Cardiac muscle cell (in vitro differentiated cells and primary cell): ENCODE measurements around the gene PLB1. TPM values are rescaled to one million over a fixed set of nuclear protein-coding genes. Genes with fewer than 3 reads are reported as not detected.
"Not testable (repeated sequence)": the region's sequence is repeated elsewhere in the genome, so short reads cannot be mapped to it uniquely, and the experiment has no call there.

Source experiments
- DNase-seq, 2 donors: peaks; one replicate each; pipeline versions ENCODE4 v3.0.0 to v3.0.0-alpha.2; 2010 to 2017; ENCODE audit warnings: low read depth in 1 of 2, low spot score in 1 of 2
- H3K27ac ChIP-seq: fragments of 200-600 bp; sonication (generic); 2 replicates; pipeline ENCODE4 v1.5.1; 2016
- H3K27me3 ChIP-seq: fragments of 200-600 bp; sonication (generic); 2 replicates; pipeline ENCODE4 v1.6.0; 2016; ENCODE audit warnings: control low read depth
- H3K36me3 ChIP-seq: fragments of 200-600 bp; sonication (generic); 2 replicates; pipeline ENCODE4 v1.5.1; 2016; ENCODE audit warnings: control low read depth
- H3K4me1 ChIP-seq: fragments of 200-600 bp; sonication (generic); 2 replicates; pipeline ENCODE4 v1.8.1; 2017; ENCODE audit warnings: low read depth, mild to moderate bottlenecking, mixed run types
- H3K4me3 ChIP-seq: fragments of 200-600 bp; sonication (generic); 2 replicates; pipeline ENCODE4 v1.5.1; 2016; ENCODE audit warnings: mild to moderate bottlenecking
- H3K9me3 ChIP-seq: fragments of 200-600 bp; sonication (generic); 2 replicates; pipeline ENCODE4 v1.5.1; 2017; ENCODE audit warnings: low read depth, mild to moderate bottlenecking, control low read depth
- CTCF ChIP-seq: IDR thresholded peaks from 2 replicates; pipeline ENCODE4 v1.5.1; 2012; ENCODE audit warnings: low read depth, mild to moderate bottlenecking, low read length
- polyA plus RNA-seq: library from polyadenylated mRNA; unstranded; fragments of >200 nt; fragmentation: Nextera tagmentation; extraction: Ambion mirVana; gene quantifications from 2 replicates; pipeline ENCODE4 v1.2.1, GENCODE V29; 2016
- total RNA-seq: library from RNA; depleted of rRNA; stranded (reverse); fragments of >200 nt; gene quantifications from 2 replicates; pipeline ENCODE4 v1.2.3, GENCODE V29; 2016

PLB1 gene
- total and polyA plus RNA-seq, 2 experiments from 2014 or later, result 1.1 to 1.2 TPM

- Histone ChIP-seq H3K27me3 (no peaks in the 10 kb centered on the region), H3K4me1 (peaks cover 17% of the 10 kb centered on the region), H3K36me3 (no peaks in the 10 kb centered on the region), H3K9me3 (no peaks in the 10 kb centered on the region), H3K4me3 (no peak overlapping the region), H3K27ac (no peak overlapping the region)
- DNase-seq, result peak in 1 of 2 donors; percentile 42
- no peak for TF ChIP-seq CTCF
Observed at GRCh38 chr2:28662468-28663181, 166.8 kb downstream of the PLB1 start.

GRCh38 chr2:28663359-28663758, 167.5 kb downstream of the PLB1 start:
- Histone ChIP-seq H3K4me3 (no peak overlapping the region), H3K27ac (no peak overlapping the region), H3K4me1 (peaks cover 17% of the 10 kb centered on the region), H3K9me3 (no peaks in the 10 kb centered on the region), H3K27me3 (no peaks in the 10 kb centered on the region), H3K36me3 (no peaks in the 10 kb centered on the region)
- DNase-seq, result peak in 1 of 2 donors; percentile 55
- TF ChIP-seq CTCF, result peak; percentile 25

GRCh38 chr2:28664120-28664842, 168.4 kb downstream of the PLB1 start:
- peak; percentile 44 to 78 for DNase-seq
- Histone ChIP-seq H3K36me3 (no peaks in the 10 kb centered on the region), H3K4me3 (no peak overlapping the region), H3K27me3 (no peaks in the 10 kb centered on the region), H3K9me3 (no peaks in the 10 kb centered on the region), H3K4me1 (peaks cover 17% of the 10 kb centered on the region), H3K27ac (peak overlapping the region; percentile 66)
- no peak for TF ChIP-seq CTCF

DNA sequence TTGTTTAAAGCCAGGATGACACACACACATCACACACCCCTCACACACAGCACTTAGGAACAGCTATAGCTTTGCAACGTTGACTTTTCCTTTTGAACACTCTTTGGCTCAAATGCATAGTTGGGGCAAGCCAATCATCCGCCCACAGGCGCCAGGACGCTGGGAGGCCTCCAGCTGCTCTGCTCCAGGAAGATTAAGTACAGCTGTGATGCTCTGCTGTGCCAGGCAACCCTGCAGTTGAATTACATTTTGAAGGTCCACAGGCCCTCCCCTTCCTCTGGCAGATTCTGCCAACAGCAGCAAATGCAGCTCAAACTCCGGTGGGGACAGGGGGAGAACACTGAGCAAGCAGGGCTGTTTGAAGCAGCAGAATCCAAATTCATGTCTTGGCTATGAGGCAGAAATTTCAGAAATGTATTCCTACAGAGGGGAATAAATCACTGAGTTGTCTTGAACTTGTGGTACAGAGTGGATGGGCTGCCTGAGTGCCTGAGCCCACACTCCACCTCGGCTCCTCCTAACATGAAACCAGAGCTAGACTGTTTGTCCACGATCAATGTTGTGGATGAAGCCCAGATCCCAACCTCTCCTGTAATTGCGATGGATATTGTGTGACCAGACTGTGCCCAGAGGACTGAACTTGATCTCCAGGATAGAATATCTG, 169.3 kb downstream of the PLB1 start:
- no peak overlapping the region for H3K4me3 ChIP-seq
- no peak for TF ChIP-seq CTCF
- H3K27ac ChIP-seq, result no peak overlapping the region
- H3K36me3 ChIP-seq, result no peaks in the 10 kb centered on the region
- H3K4me1 ChIP-seq, result peaks cover 17% of the 10 kb centered on the region
- peak in 1 of 2 donors; percentile 95 for DNase-seq
- H3K27me3 ChIP-seq, result no peaks in the 10 kb centered on the region
- H3K9me3 ChIP-seq, result no peaks in the 10 kb centered on the region

DNA sequence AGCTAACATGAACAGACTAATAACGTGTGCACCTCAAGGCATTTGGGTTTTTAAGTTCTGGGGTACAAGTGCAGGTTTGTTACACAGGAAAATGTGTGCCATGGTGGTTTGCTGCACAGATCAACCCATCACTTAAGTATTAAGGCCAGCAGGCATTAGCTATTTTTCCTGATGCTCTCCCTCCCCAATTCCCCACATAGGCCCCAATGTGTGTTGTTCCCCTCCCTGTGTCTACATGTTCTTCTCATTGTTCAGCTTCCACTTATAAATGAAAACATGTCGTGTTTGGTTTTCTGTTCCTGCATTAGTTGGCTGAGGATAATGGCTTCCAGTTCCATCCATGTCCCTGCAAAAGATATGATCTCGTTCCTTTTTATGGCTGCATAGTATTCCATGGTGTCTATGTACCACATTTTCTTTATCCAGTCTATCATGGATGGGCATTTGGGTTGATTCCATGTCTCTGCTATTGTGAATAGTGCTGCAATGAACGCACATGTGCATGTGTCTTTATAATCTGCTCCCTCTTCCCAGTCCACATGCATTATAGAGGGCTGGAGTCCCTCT, 170.0 kb downstream of the PLB1 start:
- H3K9me3 ChIP-seq, H3K4me3 ChIP-seq, H3K36me3 ChIP-seq, DNase-seq, H3K27me3 ChIP-seq, H3K27ac ChIP-seq: not testable (repeated sequence)
- peaks cover 17% of the 10 kb centered on the region for H3K4me1 ChIP-seq
